ENCODE measurements around the gene CEMIP2. TPM values are rescaled to one million over a fixed set of nuclear protein-coding genes. Genes with fewer than 3 reads are reported as not detected.

The CEMIP2 gene
- total and polyA plus RNA-seq, 2 donors (not counting 3 experiments of a cell fraction or from before 2014, with no cell fraction given), result 41.6 to 44.3 TPM

DNA sequence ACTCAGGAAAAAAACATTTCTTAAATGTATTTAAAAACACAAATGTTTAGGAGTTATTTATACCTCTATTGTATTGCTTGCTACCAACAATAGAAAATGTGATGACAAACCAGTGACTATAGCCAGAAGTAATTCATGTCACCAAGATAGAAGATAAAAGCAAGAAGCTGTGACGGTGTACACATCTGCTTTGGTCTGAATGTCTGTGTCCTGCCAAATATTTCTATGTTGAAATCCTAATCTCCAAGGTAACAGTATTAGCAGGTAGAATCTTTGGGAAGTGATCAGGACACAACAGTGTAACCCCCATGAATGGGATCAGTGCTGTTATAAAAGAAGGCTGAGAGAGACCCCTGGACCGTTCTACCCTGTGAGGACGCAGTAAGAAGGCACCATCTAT, 74.7 kb downstream of the CEMIP2 start:
- H3K9ac ChIP-seq (replicated peaks; ENCODE audit: extremely low read depth, insufficient read depth, low read length), result no peak overlapping the region
- FAIRE-seq (peak; percentile 37), DNase-seq (ENCODE audit: low read depth, low spot score) (no peak)
- TF ChIP-seq, protein P1, sequence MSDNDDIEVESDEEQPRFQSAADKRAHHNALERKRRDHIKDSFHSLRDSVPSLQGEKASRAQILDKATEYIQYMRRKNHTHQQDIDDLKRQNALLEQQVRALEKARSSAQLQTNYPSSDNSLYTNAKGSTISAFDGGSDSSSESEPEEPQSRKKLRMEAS (IDR thresholded peaks at IDR 0.05; ENCODE audit: insufficient read depth, insufficient read length), result no peak
- TF ChIP-seq POLR2A (IDR thresholded peaks at IDR 0.05; ENCODE audit: low read depth, low read length) (no peak), JUN (IDR thresholded peaks at IDR 0.05; ENCODE audit: borderline replicate concordance, insufficient read depth, insufficient read length, low read depth) (no peak), MYC (IDR thresholded peaks at IDR 0.05; ENCODE audit: low read depth, low read length) (no peak), FOS (IDR thresholded peaks at IDR 0.05; ENCODE audit: borderline replicate concordance, insufficient read depth, low read length) (no peak), POLR2AphosphoS5 (IDR thresholded peaks at IDR 0.05; ENCODE audit: insufficient read depth, low read depth, low read length) (no peak), GATA2 (IDR thresholded peaks at IDR 0.05; ENCODE audit: insufficient read depth, insufficient read length, low read depth, low read length) (no peak)
- TF ChIP-seq, protein P2, sequence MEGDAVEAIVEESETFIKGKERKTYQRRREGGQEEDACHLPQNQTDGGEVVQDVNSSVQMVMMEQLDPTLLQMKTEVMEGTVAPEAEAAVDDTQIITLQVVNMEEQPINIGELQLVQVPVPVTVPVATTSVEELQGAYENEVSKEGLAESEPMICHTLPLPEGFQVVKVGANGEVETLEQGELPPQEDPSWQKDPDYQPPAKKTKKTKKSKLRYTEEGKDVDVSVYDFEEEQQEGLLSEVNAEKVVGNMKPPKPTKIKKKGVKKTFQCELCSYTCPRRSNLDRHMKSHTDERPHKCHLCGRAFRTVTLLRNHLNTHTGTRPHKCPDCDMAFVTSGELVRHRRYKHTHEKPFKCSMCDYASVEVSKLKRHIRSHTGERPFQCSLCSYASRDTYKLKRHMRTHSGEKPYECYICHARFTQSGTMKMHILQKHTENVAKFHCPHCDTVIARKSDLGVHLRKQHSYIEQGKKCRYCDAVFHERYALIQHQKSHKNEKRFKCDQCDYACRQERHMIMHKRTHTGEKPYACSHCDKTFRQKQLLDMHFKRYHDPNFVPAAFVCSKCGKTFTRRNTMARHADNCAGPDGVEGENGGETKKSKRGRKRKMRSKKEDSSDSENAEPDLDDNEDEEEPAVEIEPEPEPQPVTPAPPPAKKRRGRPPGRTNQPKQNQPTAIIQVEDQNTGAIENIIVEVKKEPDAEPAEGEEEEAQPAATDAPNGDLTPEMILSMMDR (IDR thresholded peaks at IDR 0.05; ENCODE audit: extremely low read depth in 1 of 2, insufficient read depth in 1 of 2, low read depth in 1 of 2, low read length in 2 of 2), result no peak
- ChIA-PET CTCF (interaction anchor here (2.0 kb wide), 1 partner anchor 10 kb away, joined by 7 read pairs; no protein-coding TSS in a partner anchor), POLR2A (no interaction called here)
- no peaks in the 10 kb centered on the region for H3K9me1 ChIP-seq (replicated peaks; ENCODE audit: control insufficient read depth, extremely low read depth, insufficient read depth, low read length)
- dilution Hi-C loops (cut with MboI; ENCODE audit: extremely low pct_ligation_motif_present, low sequenced_read_pairs), result no loop called here
- H3K27me3 ChIP-seq (ENCODE audit: control insufficient read depth in 2 of 2, insufficient read depth in 2 of 2, low read length in 2 of 2), result no peaks in the 10 kb centered on the region
- no peak overlapping the region for H3K4me2 ChIP-seq (ENCODE audit: insufficient read depth, low read length)
- H2AFZ ChIP-seq (ENCODE audit: low read depth, low read length), result no peak overlapping the region
- H3K79me2 ChIP-seq (ENCODE audit: control insufficient read depth, insufficient read depth, low read length), result no peaks in the 10 kb centered on the region
- BruUV-seq (replicated peaks), result no TSS peak
- peaks cover 4 to 9% of the 10 kb centered on the region in 2 experiments for H3K36me3 ChIP-seq (ENCODE audit: control insufficient read depth in 2 of 2, extremely low read depth in 1 of 2, insufficient read depth in 2 of 2, low read length in 2 of 2)
- intact Hi-C loops (cut with micrococcal nuclease), result no loop called here
- no peaks in the 10 kb centered on the region for H4K20me1 ChIP-seq (replicated peaks; ENCODE audit: control insufficient read depth, extremely low read depth, insufficient read depth, low read length)
- no peaks in the 10 kb centered on the region for H3K9me3 ChIP-seq (replicated peaks; ENCODE audit: control insufficient read depth, insufficient read depth, low read length)
- no peak overlapping the region for H3K27ac ChIP-seq (ENCODE audit: insufficient read depth, low read depth, low read length)
- no peaks in the 10 kb centered on the region for H3K4me1 ChIP-seq (ENCODE audit: control insufficient read depth, extremely low read depth, insufficient read depth, low read length)
- H3K4me3 ChIP-seq (replicated peaks in 1 of 3; ENCODE audit: insufficient read depth in 1 of 3, low read depth in 1 of 3, low read length in 3 of 3), result no peak overlapping the region
